PC-3 (cell line): ENCODE measurements around the gene CYBA. TPM values are rescaled to one million over a fixed set of nuclear protein-coding genes. Genes with fewer than 3 reads are reported as not detected.

Experiments
- ATAC-seq: fragments of 200-7000 bp; cut with Tn5 transposase; 2 replicates; pipeline ENCODE4 v1.9.1; 2020; ENCODE audit warnings: mild to moderate bottlenecking, moderate library complexity
- BruUV-seq: library from RNA; stranded (reverse); fragments of 400-500 nt; replicated peaks from 2 replicates; lab custom pipeline; 2021; lab: Mats Ljungman, UMichigan
- CTCF ChIA-PET: fragments of 300-600 bp; sonication (Branson Sonifier 250); formaldehyde crosslinking; loops from one replicate; lab custom pipeline; 2022; ENCODE audit warnings: antibody characterized with exemption; lab: Charles Lee
- POLR2A ChIA-PET: fragments of 300-600 bp; sonication (Branson Sonifier 250); formaldehyde crosslinking; loops from one replicate; lab custom pipeline; 2022; ENCODE audit warnings: antibody characterized with exemption; ENCODE audit not compliant: unreplicated experiment; lab: Charles Lee
- DNase-seq: peaks from one replicate; pipeline ENCODE4 v3.0.0-alpha.2; 2015
- H2AFZ ChIP-seq: fragments of 300-600 bp; sonication (generic); 2 replicates; pipeline ENCODE4 v1.6.0; 2016; ENCODE audit warnings: antibody characterized with exemption, low read length
- H3F3A ChIP-seq: fragments of 300-600 bp; sonication (generic); one replicate; pipeline ENCODE4 v1.6.0; 2017; ENCODE audit warnings: antibody characterized with exemption, low read length, control low read depth, mild to moderate bottlenecking; ENCODE audit not compliant: unreplicated experiment
- H3K27ac ChIP-seq: fragments of 300-600 bp; sonication (generic); 2 replicates; pipeline ENCODE4 v1.5.1; 2016; ENCODE audit warnings: mild to moderate bottlenecking, low read length
- H3K27me3 ChIP-seq: fragments of 300-600 bp; sonication (generic); 2 replicates; pipeline ENCODE4 v1.6.1; 2016; ENCODE audit warnings: low read length, mixed read lengths
- H3K36me3 ChIP-seq: fragments of 300-600 bp; sonication (generic); 2 replicates; pipeline ENCODE4 v1.6.1; 2016; ENCODE audit warnings: low read depth, mixed run types, low read length, mixed read lengths
- H3K4me1 ChIP-seq: fragments of 300-600 bp; sonication (generic); 2 replicates; pipeline ENCODE4 v1.5.1; 2016; ENCODE audit warnings: low read length; ENCODE audit not compliant: insufficient read depth
- H3K4me2 ChIP-seq: fragments of 300-600 bp; sonication (generic); 2 replicates; pipeline ENCODE4 v1.6.0; 2016; ENCODE audit warnings: low read length
- H3K4me3 ChIP-seq: fragments of 300-600 bp; sonication (generic); 2 replicates; pipeline ENCODE4 v1.5.1; 2016; ENCODE audit warnings: mild to moderate bottlenecking, low read length, mixed read lengths
- H3K79me2 ChIP-seq: fragments of 300-600 bp; sonication (generic); 2 replicates; pipeline ENCODE4 v1.6.1; 2017; ENCODE audit warnings: low read length, mixed read lengths
- H3K9ac ChIP-seq: fragments of 300-600 bp; sonication (generic); 2 replicates; pipeline ENCODE4 v1.6.0; 2016; ENCODE audit warnings: mild to moderate bottlenecking, low read length
- H3K9me2 ChIP-seq: fragments of 300-600 bp; sonication (generic); replicated peaks from 2 replicates; pipeline ENCODE4 v1.6.1; 2016; ENCODE audit warnings: mixed run types, low read length, mixed read lengths
- H3K9me3 ChIP-seq: fragments of 300-600 bp; sonication (generic); 2 replicates; pipeline ENCODE4 v1.6.1; 2016; ENCODE audit warnings: low read length, mixed read lengths
- H4K20me1 ChIP-seq: fragments of 300-600 bp; sonication (generic); 2 replicates; pipeline ENCODE4 v1.6.1; 2016; ENCODE audit warnings: low read length, mixed read lengths
- EZH2 ChIP-seq: fragments of 300-600 bp; sonication (generic); IDR thresholded peaks from one replicate; pipeline ENCODE4 v1.6.1; 2017; ENCODE audit warnings: antibody characterized with exemption, mild to moderate bottlenecking, low read length; ENCODE audit not compliant: unreplicated experiment
- EZH2phosphoT487 ChIP-seq: fragments of 300-600 bp; sonication (generic); IDR thresholded peaks from 2 replicates; pipeline ENCODE4 v1.6.1; 2018; ENCODE audit warnings: mild to moderate bottlenecking, antibody characterized with exemption, low read length, borderline replicate concordance
- intact Hi-C: fragments of 100-400 bp; cut with micrococcal nuclease; formaldehyde crosslinking; loops from 2 replicates; pipeline ENCODE4 v1.9.0; 2023
- total RNA-seq: library from RNA; depleted of rRNA; stranded (reverse); fragments of >200 nt; gene quantifications from 2 replicates; pipeline ENCODE4 v1.2.3, GENCODE V29; 2014
- TF ChIP-seq, protein P1 (sequence below): fragments of 300-600 bp; sonication (generic); conservative IDR thresholded peaks from 2 replicates; pipeline ENCODE4 v1.5.1; 2017; ENCODE audit warnings: antibody characterized with exemption, low read depth, mild to moderate bottlenecking, low read length

CYBA gene
- total RNA-seq, 1 experiment from 2014 or later: not detected

DNA sequence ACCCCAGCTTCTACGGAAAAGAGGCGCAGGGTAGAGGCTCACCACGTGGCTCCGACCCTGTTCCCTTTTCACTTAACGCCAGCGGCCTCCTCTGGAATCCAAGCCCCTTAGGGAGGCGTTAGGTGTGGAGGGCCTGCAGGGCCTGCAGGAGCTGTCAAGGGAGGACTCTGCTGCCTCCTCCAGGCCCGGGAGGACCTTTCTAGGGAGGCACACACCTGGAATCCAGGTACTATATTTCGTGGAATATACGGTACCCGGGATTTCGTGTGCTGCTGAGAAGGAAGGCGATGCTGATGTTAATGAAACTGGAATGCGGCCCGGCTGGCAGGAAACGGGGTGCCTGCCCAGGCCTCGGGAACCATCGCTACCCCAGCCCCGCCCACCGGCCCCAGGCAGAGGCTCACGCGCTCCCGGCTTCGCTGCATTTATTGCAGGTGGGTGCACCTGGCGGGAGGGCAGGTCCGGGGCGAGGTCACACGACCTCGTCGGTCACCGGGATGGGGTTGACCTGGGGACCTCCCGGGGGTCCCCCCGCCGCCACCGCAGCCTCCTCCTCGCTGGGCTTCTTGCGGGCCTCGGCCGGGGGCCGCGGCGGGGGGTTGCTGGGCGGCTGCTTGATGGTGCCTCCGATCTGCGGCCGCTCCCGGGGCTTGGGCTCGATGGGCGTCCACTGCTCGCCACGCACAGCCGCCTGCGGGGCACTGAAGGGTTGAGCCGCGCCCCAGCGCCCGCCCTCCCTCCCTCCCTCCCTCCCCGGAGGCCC, 7.8 kb downstream of the CYBA start:
- TF ChIP-seq EZH2phosphoT487 (no peak), EZH2 (no peak)
- TF ChIP-seq, protein P1, sequence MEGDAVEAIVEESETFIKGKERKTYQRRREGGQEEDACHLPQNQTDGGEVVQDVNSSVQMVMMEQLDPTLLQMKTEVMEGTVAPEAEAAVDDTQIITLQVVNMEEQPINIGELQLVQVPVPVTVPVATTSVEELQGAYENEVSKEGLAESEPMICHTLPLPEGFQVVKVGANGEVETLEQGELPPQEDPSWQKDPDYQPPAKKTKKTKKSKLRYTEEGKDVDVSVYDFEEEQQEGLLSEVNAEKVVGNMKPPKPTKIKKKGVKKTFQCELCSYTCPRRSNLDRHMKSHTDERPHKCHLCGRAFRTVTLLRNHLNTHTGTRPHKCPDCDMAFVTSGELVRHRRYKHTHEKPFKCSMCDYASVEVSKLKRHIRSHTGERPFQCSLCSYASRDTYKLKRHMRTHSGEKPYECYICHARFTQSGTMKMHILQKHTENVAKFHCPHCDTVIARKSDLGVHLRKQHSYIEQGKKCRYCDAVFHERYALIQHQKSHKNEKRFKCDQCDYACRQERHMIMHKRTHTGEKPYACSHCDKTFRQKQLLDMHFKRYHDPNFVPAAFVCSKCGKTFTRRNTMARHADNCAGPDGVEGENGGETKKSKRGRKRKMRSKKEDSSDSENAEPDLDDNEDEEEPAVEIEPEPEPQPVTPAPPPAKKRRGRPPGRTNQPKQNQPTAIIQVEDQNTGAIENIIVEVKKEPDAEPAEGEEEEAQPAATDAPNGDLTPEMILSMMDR: no peak
- Histone ChIP-seq H3K4me2 (no peak overlapping the region), H3K9me3 (no peaks in the 10 kb centered on the region), H2AFZ (no peak overlapping the region), H3K36me3 (no peaks in the 10 kb centered on the region), H3K9me2 (no peaks in the 10 kb centered on the region), H3K27ac (no peak overlapping the region), H3K4me3 (no peak overlapping the region), H3K9ac (no peak overlapping the region), H3K4me1 (0 out of 2 replicates have a peak, but pooled peaks cover 4% of the 10 kb centered on the region), H3F3A (no peaks in the 10 kb centered on the region), H3K79me2 (no peaks in the 10 kb centered on the region), H3K27me3 (no peaks in the 10 kb centered on the region), H4K20me1 (no peaks in the 10 kb centered on the region)
- intact Hi-C loops: no loop called here
- POLR2A ChIA-PET: no interaction called here
- CTCF ChIA-PET: no interaction called here
- BruUV-seq: no TSS peak
- no peak for ATAC-seq
- DNase-seq: no peak

- Histone ChIP-seq H3K9me2 (no peaks in the 10 kb centered on the region), H3K9me3 (no peaks in the 10 kb centered on the region), H3K4me1 (0 out of 2 replicates have a peak, but pooled peaks cover 4% of the 10 kb centered on the region), H3K79me2 (no peaks in the 10 kb centered on the region), H3K27ac (no peak overlapping the region), H3K4me2 (no peak overlapping the region), H3K36me3 (no peaks in the 10 kb centered on the region), H3K9ac (no peak overlapping the region), H3K4me3 (no peak overlapping the region), H4K20me1 (no peaks in the 10 kb centered on the region), H3K27me3 (no peaks in the 10 kb centered on the region), H2AFZ (no peak overlapping the region), H3F3A (no peaks in the 10 kb centered on the region)
- TF ChIP-seq EZH2phosphoT487 (no peak), EZH2 (no peak)
- TF ChIP-seq, protein P1: no peak
- ATAC-seq: no peak
- ChIA-PET POLR2A (no interaction called here), CTCF (no interaction called here)
- intact Hi-C loops: no loop called here
- no peak for DNase-seq
- BruUV-seq: no TSS peak
Observed at GRCh38 chr16:88640498-88641247, 10.2 kb downstream of the CYBA start.
